ENCODE data around the gene CLEC1A.
"Not testable (repeated sequence)": the region's sequence is repeated elsewhere in the genome, so short reads cannot be mapped to it uniquely, and the experiment has no call there.

CLEC1A gene

GRCh38 chr12:10067264-10067663 lies 31.5 kb downstream of the CLEC1A start:
- peak overlapping the region in 9 of 21 experiments; percentile 11 to 83 (median 55) for H3K27ac ChIP-seq
- no peak overlapping the region for H3K4me3 ChIP-seq

- no peak overlapping the region for H3K27ac ChIP-seq
- H3K4me3 ChIP-seq, result no peak overlapping the region
Measured at GRCh38 chr12:10065241-10065640, 33.5 kb downstream of the CLEC1A start.

- no peak overlapping the region for H3K4me3 ChIP-seq
Measured at GRCh38 chr12:10058387-10058786, 40.4 kb downstream of the CLEC1A start.

GRCh38 chr12:10052193-10052913 lies 46.4 kb downstream of the CLEC1A start:
- no peak overlapping the region for H3K27ac ChIP-seq
- H3K4me3 ChIP-seq, result no peak overlapping the region

More at GRCh38 chr12:10058387-10058786, 40.4 kb downstream of the CLEC1A start:
- no peak overlapping the region for H3K27ac ChIP-seq

GRCh38 chr12:10048526-10048925 lies 50.3 kb downstream of the CLEC1A start:
- Histone ChIP-seq H3K27ac (no peak overlapping the region), H3K4me3 (no peak overlapping the region)

- Histone ChIP-seq H3K4me3 (no peak overlapping the region), H3K27ac (no peak overlapping the region)
Measured at GRCh38 chr12:10042167-10042566, 56.6 kb downstream of the CLEC1A start.

GRCh38 chr12:10033783-10034545 lies 64.8 kb downstream of the CLEC1A start:
- no peak overlapping the region for H3K27ac ChIP-seq
- H3K4me3 ChIP-seq, result no peak overlapping the region

GRCh38 chr12:10031771-10032175 lies 67.0 kb downstream of the CLEC1A start:
- Histone ChIP-seq H3K4me3 (no peak overlapping the region), H3K27ac (no peak overlapping the region)

- Histone ChIP-seq H3K27ac (no peak overlapping the region), H3K4me3 (no peak overlapping the region)
Measured at GRCh38 chr12:10031321-10031720, 67.5 kb downstream of the CLEC1A start.

GRCh38 chr12:10030446-10030845 lies 68.3 kb downstream of the CLEC1A start, which contains the start of gene CLEC9A:
TSS of gene CLEC9A (plus strand) at chr12:10030682. CDS start at chr12:10052688, 22,006 bp downstream.
- Histone ChIP-seq H3K27ac (no peak within 1 kb of the TSS), H3K4me3 (no peak within 1 kb of the TSS)

- no peak overlapping the region for H3K4me3 ChIP-seq
- no peak overlapping the region for H3K27ac ChIP-seq
Measured at GRCh38 chr12:10027721-10028120, 71.1 kb downstream of the CLEC1A start.

GRCh38 chr12:10027311-10027710 lies 71.5 kb downstream of the CLEC1A start:
- H3K27ac ChIP-seq, result no peak overlapping the region
- H3K4me3 ChIP-seq, result no peak overlapping the region

- H3K4me3 ChIP-seq, H3K27ac ChIP-seq: not testable (repeated sequence)
Measured at GRCh38 chr12:10026666-10027065, 72.1 kb downstream of the CLEC1A start.

GRCh38 chr12:10025236-10025635 lies 73.5 kb downstream of the CLEC1A start:
- no peak overlapping the region for H3K27ac ChIP-seq
- no peak overlapping the region for H3K4me3 ChIP-seq

GRCh38 chr12:10021342-10021741 lies 77.4 kb downstream of the CLEC1A start:
- Histone ChIP-seq H3K27ac (no peak overlapping the region), H3K4me3 (no peak overlapping the region)
